SK-N-MC (cell line): ENCODE data around the gene METTL2A.
"Not testable (repeated sequence)": the region's sequence is repeated elsewhere in the genome, so short reads cannot be mapped to it uniquely, and the experiment has no call there.

Experiments used
- EZH2 ChIP-seq: fragments of 200-600 bp; sonication (generic); IDR thresholded peaks from one replicate; pipeline ENCODE4 v1.6.1; 2017; ENCODE audit warnings: antibody characterized with exemption
- POLR2AphosphoS5 ChIP-seq: IDR thresholded peaks from 2 replicates; pipeline ENCODE4 v1.6.1; 2012; ENCODE audit warnings: mild to moderate bottlenecking, low read depth, low read length, borderline replicate concordance

DNA sequence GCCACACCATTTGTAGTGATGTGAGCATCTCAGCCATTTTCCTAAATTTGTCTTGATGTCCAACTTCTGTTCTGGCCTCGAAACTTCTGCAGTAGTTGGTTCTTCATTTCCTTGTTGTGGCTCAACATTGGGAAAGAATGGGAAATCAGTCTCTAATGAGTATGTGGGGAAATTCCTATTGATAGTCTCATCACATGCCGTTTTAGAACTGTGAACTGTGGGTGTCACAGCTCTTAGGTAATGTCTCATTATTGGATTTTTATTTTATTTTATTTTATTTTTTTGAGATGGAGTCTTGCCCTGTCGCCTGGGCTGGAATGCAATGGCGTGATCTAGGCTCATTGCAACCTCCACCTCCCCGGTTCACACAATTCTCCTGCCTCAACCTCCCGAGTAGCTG lies 17.5 kb downstream of the METTL2A start:
- not testable (repeated sequence) for TF ChIP-seq EZH2, POLR2AphosphoS5
